SJCRH30 (cell line): Measurements from ENCODE around the gene PROKR1. TPM values are rescaled to one million over a fixed set of nuclear protein-coding genes. Genes with fewer than 3 reads are reported as not detected.

Experiments
- DNase-seq, 2 experiments: peaks; one replicate each; pipeline ENCODE4 v3.0.0-alpha.2; 2015 to 2020
- H3K27ac ChIP-seq: fragments of 250-450 bp; sonication (Bioruptor Pico); 2 replicates; pipeline ENCODE4 v1.5.1; 2020; ENCODE audit warnings: mild to moderate bottlenecking, moderate library complexity
- H3K27me3 ChIP-seq: fragments of 250-450 bp; sonication (Bioruptor Pico); 2 replicates; pipeline ENCODE4 v1.5.1; 2020; ENCODE audit warnings: mild to moderate bottlenecking, moderate library complexity
- H3K36me3 ChIP-seq: fragments of 250-450 bp; sonication (Bioruptor Pico); 2 replicates; pipeline ENCODE4 v1.5.1; 2020; ENCODE audit warnings: mild to moderate bottlenecking, moderate library complexity
- H3K4me1 ChIP-seq: fragments of 250-450 bp; sonication (Bioruptor Pico); 2 replicates; pipeline ENCODE4 v1.5.1; 2020; ENCODE audit warnings: mild to moderate bottlenecking, moderate library complexity
- H3K4me3 ChIP-seq: fragments of 250-450 bp; sonication (Bioruptor Pico); 2 replicates; pipeline ENCODE4 v1.5.1; 2020; ENCODE audit warnings: mild to moderate bottlenecking, moderate library complexity
- H3K9me3 ChIP-seq: fragments of 250-450 bp; sonication (Bioruptor Pico); replicated peaks from 2 replicates; pipeline ENCODE4 v1.5.1; 2020; ENCODE audit warnings: mild to moderate bottlenecking, moderate library complexity
- total RNA-seq: library from RNA; depleted of rRNA; stranded (reverse); fragments of >200 nt; shearing (Covaris generic); gene quantifications from 2 replicates; pipeline ENCODE4 v1.2.3, GENCODE V29; 2014

The PROKR1 gene
- total RNA-seq, 1 experiment from 2014 or later, result not detected

DNA sequence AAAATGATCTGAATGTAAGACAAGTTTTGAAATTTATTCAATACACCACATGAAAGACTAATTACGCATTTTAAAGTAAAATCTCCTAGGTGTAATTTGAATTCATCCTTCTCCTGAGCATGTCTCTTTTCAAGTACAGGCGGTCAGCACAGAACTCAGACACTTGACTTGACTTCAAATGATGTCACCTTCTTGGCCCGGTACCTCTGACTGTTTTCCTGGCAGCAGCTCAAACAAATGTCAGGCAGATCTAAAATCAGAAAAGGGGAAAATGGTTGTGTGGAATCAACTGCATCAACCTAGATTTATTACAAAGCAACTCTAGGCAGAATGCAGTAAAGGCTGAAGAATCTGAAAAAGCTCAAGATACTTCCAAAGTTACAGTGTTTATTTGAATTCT lies 11.4 kb upstream of the PROKR1 start:
- Histone ChIP-seq H3K4me3 (no peak overlapping the region), H3K27ac (no peak overlapping the region), H3K27me3 (no peaks in the 10 kb centered on the region), H3K36me3 (no peaks in the 10 kb centered on the region), H3K9me3 (no peaks in the 10 kb centered on the region), H3K4me1 (no peaks in the 10 kb centered on the region)
- DNase-seq, result no peak

DNA sequence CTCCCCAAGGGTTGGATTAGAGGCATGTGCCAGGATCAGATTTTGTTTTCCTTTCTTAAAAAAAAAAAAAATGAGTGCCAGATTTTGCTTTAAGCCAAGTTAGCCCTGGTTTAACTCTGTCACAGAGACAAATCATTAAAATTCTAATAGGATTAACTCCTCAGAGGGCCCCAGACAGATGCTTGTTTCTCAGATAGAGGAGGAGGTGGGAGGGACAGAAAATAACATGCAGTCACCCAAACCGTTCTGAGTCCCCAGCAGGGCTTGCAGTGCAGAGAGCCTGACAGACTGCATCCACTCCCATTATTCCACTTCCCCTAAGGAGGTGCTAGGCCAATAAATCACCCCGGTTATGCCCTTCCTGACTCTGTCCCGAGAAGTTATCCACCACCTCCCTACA lies 6.3 kb upstream of the PROKR1 start:
- Histone ChIP-seq H3K27ac (no peak overlapping the region), H3K4me3 (no peak overlapping the region)

DNA sequence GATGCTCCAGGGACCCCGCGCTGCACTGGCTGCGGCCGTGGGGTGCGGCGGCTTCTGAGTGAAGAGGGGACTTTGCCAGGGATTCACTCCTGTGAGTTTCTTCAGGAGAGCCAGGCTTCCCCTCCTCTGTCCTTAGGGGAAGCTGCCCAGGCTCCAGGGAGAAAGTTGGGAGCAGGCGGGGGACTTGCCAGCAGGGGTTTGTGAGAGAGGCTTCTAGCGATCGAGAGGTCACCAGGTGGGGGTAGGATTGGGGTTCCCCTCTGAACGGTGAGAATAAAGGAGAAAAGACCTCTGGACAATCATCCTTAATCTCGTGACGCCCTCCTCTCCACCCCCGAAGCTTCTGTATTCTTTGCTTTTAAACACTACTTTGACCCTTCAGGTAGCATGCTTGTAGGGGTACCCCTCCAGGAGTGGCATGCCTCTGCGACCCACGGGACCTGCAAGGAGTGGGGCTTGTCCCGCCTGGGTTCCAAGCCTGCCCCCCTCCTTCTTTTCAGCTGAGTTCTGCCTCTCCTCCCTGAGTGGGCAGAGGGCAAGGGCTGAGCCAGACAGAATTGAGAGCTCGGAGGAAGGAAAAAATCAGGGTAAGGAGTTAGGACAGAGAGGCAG lies 601 bp downstream of the PROKR1 start:
- Histone ChIP-seq H3K4me3 (peak overlapping the region; percentile 57), H3K9me3 (peaks cover 12% of the 10 kb centered on the region), H3K27ac (no peak overlapping the region), H3K27me3 (peaks cover 16% of the 10 kb centered on the region), H3K4me1 (no peaks in the 10 kb centered on the region), H3K36me3 (no peaks in the 10 kb centered on the region)
- no peak for DNase-seq

More for the DNA sequence above, 6.3 kb upstream of the PROKR1 start:
- DNase-seq, result no peak
- no peaks in the 10 kb centered on the region for H3K4me1 ChIP-seq
- H3K9me3 ChIP-seq, result peaks cover 8% of the 10 kb centered on the region
- no peaks in the 10 kb centered on the region for H3K36me3 ChIP-seq
- no peaks in the 10 kb centered on the region for H3K27me3 ChIP-seq

- H3K27me3 ChIP-seq, result peaks cover 16% of the 10 kb centered on the region
- no peak overlapping the region for H3K4me3 ChIP-seq
- no peaks in the 10 kb centered on the region for H3K36me3 ChIP-seq
- no peaks in the 10 kb centered on the region for H3K4me1 ChIP-seq
- H3K27ac ChIP-seq, result no peak overlapping the region
- peaks cover 9% of the 10 kb centered on the region; the same call in 1 of the 2 replicates for H3K9me3 ChIP-seq
- peak; percentile 28 to 32 for DNase-seq
Measured at GRCh38 chr2:68645523-68645922, 2.1 kb downstream of the PROKR1 start.

GRCh38 chr2:68646303-68646702 lies 2.9 kb downstream of the PROKR1 start:
- peaks cover 16% of the 10 kb centered on the region for H3K27me3 ChIP-seq
- no peak overlapping the region for H3K4me3 ChIP-seq
- H3K36me3 ChIP-seq, result no peaks in the 10 kb centered on the region
- H3K9me3 ChIP-seq, result peaks cover 7% of the 10 kb centered on the region; the same call in 1 of the 2 replicates
- no peak overlapping the region for H3K27ac ChIP-seq
- H3K4me1 ChIP-seq, result no peaks in the 10 kb centered on the region
- DNase-seq, result no peak

- H3K27me3 ChIP-seq, result peaks cover 3% of the 10 kb centered on the region; the same call in 1 of the 2 replicates
- H3K27ac ChIP-seq, result no peak overlapping the region
- no peak overlapping the region for H3K4me3 ChIP-seq
- DNase-seq, result no peak
- H3K9me3 ChIP-seq, result 0 out of 2 replicates have a peak, but pooled peaks cover 3% of the 10 kb centered on the region
- peaks cover 12% of the 10 kb centered on the region for H3K4me1 ChIP-seq
- H3K36me3 ChIP-seq, result no peaks in the 10 kb centered on the region
Measured at GRCh38 chr2:68650645-68651044, 7.3 kb downstream of the PROKR1 start.

- H3K9me3 ChIP-seq, result 0 out of 2 replicates have a peak, but pooled peaks cover 3% of the 10 kb centered on the region
- peaks cover 2% of the 10 kb centered on the region; the same call in 1 of the 2 replicates for H3K27me3 ChIP-seq
- no peak overlapping the region for H3K27ac ChIP-seq
- DNase-seq, result no peak
- no peak overlapping the region for H3K4me3 ChIP-seq
- H3K36me3 ChIP-seq, result no peaks in the 10 kb centered on the region
- H3K4me1 ChIP-seq, result peaks cover 12% of the 10 kb centered on the region
Measured at GRCh38 chr2:68653034-68653433, 9.7 kb downstream of the PROKR1 start.

- H3K9me3 ChIP-seq, result 0 out of 2 replicates have a peak, but pooled peaks cover 3% of the 10 kb centered on the region
- H3K27me3 ChIP-seq, result no peaks in the 10 kb centered on the region; the same call in 1 of the 2 replicates
- H3K4me3 ChIP-seq, result peak overlapping the region; percentile 9
- H3K27ac ChIP-seq, result no peak overlapping the region
- peak; percentile 48 to 72 for DNase-seq
- peaks cover 12% of the 10 kb centered on the region for H3K4me1 ChIP-seq
- no peaks in the 10 kb centered on the region for H3K36me3 ChIP-seq
Measured at GRCh38 chr2:68653538-68653982, 10.2 kb downstream of the PROKR1 start.

GRCh38 chr2:68658266-68658665 lies 14.9 kb downstream of the PROKR1 start:
- H3K4me1 ChIP-seq, result peaks cover 9% of the 10 kb centered on the region
- H3K36me3 ChIP-seq, result no peaks in the 10 kb centered on the region
- H3K9me3 ChIP-seq, result 0 out of 2 replicates have a peak, but pooled peaks cover 3% of the 10 kb centered on the region
- DNase-seq, result no peak
- H3K4me3 ChIP-seq, result no peak overlapping the region
- no peak overlapping the region for H3K27ac ChIP-seq
- no peaks in the 10 kb centered on the region; the same call in 1 of the 2 replicates for H3K27me3 ChIP-seq

DNA sequence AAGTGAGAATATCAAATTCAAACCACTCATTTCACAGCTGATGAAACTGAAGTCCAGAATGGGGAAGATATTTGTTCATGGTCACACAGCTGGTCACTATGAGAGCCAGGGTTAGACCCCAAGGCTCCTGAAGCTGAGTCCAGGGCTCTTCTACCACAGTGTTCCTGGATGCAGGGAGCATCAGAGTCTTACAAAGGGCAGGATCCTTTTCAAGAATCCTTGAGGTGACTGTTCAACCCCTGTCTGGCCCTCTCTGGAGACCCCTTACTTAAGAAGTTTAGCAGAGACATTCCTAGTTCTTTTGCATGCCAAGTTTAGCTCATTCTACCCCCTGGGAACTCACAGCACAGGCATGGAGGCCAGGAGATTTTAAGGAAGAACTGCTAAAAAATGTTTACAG lies 15.7 kb downstream of the PROKR1 start:
- no peak for DNase-seq
- Histone ChIP-seq H3K4me1 (peaks cover 2% of the 10 kb centered on the region; the same call in 1 of the 2 replicates), H3K27ac (no peak overlapping the region), H3K9me3 (0 out of 2 replicates have a peak, but pooled peaks cover 2% of the 10 kb centered on the region), H3K27me3 (no peaks in the 10 kb centered on the region; the same call in 1 of the 2 replicates), H3K36me3 (no peaks in the 10 kb centered on the region), H3K4me3 (no peak overlapping the region)

- Histone ChIP-seq H3K27ac (no peak overlapping the region), H3K36me3 (no peaks in the 10 kb centered on the region), H3K4me3 (no peak overlapping the region), H3K4me1 (no peaks in the 10 kb centered on the region), H3K9me3 (no peaks in the 10 kb centered on the region), H3K27me3 (no peaks in the 10 kb centered on the region; the same call in 1 of the 2 replicates)
- DNase-seq, result no peak
Measured at GRCh38 chr2:68660658-68661057, 17.3 kb downstream of the PROKR1 start.

- no peak overlapping the region for H3K27ac ChIP-seq
- no peaks in the 10 kb centered on the region for H3K4me1 ChIP-seq
- no peak for DNase-seq
- no peaks in the 10 kb centered on the region; the same call in 1 of the 2 replicates for H3K27me3 ChIP-seq
- peaks cover 4% of the 10 kb centered on the region; the same call in 1 of the 2 replicates for H3K9me3 ChIP-seq
- no peaks in the 10 kb centered on the region for H3K36me3 ChIP-seq
- H3K4me3 ChIP-seq, result no peak overlapping the region
Measured at GRCh38 chr2:68662466-68662865, 19.1 kb downstream of the PROKR1 start.

DNA sequence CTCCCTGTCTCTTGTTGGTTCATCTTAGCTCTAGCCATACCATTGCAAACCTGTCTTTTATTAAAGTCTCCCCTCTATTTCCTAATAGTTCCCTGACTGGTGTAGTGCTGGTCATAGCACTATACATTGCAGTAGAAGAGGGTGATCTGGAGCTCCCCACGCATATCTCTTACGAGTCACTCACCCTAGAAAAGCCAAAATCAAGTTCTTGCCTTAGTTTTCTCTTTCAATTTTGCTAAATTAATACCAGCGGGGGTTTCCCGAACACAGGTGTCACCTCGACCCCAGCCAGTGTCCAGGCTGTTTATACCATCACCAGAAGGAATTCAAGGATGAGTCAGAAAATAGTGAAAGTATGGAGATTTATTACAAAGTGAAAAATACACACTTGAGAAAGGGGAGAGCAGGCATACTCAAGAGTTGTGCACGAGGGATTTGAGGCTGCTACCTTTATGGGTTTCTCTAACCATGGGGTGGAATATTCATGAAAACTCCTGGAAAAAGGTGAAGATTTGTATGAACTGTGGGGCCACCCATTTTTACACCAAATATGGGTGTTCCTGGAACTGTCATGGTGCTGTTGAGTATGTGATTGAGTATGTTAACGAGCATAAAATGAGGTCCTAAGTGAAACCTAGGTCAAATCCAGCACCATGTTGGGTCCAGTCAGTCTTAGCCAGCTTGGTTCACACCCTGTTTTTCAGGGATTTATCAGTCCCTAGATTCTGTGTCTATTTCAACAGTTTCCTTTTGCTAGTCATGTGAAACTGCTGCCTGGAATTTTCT lies 20.2 kb downstream of the PROKR1 start:
- no peak overlapping the region for H3K4me3 ChIP-seq

GRCh38 chr2:68667371-68667770 lies 24.0 kb downstream of the PROKR1 start:
- Histone ChIP-seq H3K4me3 (no peak overlapping the region), H3K9me3 (peaks cover 5% of the 10 kb centered on the region; the same call in 1 of the 2 replicates), H3K36me3 (no peaks in the 10 kb centered on the region), H3K27ac (no peak overlapping the region), H3K27me3 (no peaks in the 10 kb centered on the region), H3K4me1 (no peaks in the 10 kb centered on the region)
- DNase-seq, result no peak

More for the DNA sequence above, 20.2 kb downstream of the PROKR1 start:
- Histone ChIP-seq H3K9me3 (peaks cover 5% of the 10 kb centered on the region; the same call in 1 of the 2 replicates), H3K27ac (no peak overlapping the region), H3K27me3 (no peaks in the 10 kb centered on the region), H3K36me3 (no peaks in the 10 kb centered on the region), H3K4me1 (no peaks in the 10 kb centered on the region)
- DNase-seq, result no peak

- no peak for DNase-seq
- peaks cover 5% of the 10 kb centered on the region; the same call in 1 of the 2 replicates for H3K9me3 ChIP-seq
- no peak overlapping the region for H3K27ac ChIP-seq
- H3K4me3 ChIP-seq, result no peak overlapping the region
- no peaks in the 10 kb centered on the region for H3K36me3 ChIP-seq
- H3K27me3 ChIP-seq, result no peaks in the 10 kb centered on the region
- H3K4me1 ChIP-seq, result no peaks in the 10 kb centered on the region
Measured at GRCh38 chr2:68669651-68670050, 26.3 kb downstream of the PROKR1 start.
